ENCODE data around the gene HJV.

- TF ChIP-seq POLR2AphosphoS5 (IDR thresholded peaks at IDR 0.05) = no peak
- TF ChIP-seq CTCF (IDR thresholded peaks at IDR 0.05) = no peak
These were observed 8.0 kb downstream of the HJV start for GRCh38 chr1:146013559-146013922.
